OCI-LY7 (cell line): ENCODE measurements around the gene CUEDC1.

Source experiments
- CTCF ChIP-seq: fragments of 200-600 bp; sonication (generic); conservative IDR thresholded peaks from 2 replicates; pipeline ENCODE4 v1.5.1; 2014; ENCODE audit warnings: mild to moderate bottlenecking, antibody characterized with exemption, low read length, moderate library complexity, mixed read lengths
- EZH2phosphoT487 ChIP-seq: fragments of 200-600 bp; sonication (generic); IDR thresholded peaks from 2 replicates; pipeline ENCODE4 v1.6.1; 2018; ENCODE audit warnings: low read depth, borderline replicate concordance, mild to moderate bottlenecking, mixed run types, antibody characterized with exemption, low read length, moderate library complexity, mixed read lengths

- TF ChIP-seq CTCF: no peak
- no peak for TF ChIP-seq EZH2phosphoT487
These were observed 119.8 kb downstream of the CUEDC1 start for GRCh38 chr17:57835333-57835900.
